Ovary (tissue), 9 donors: Measurements from ENCODE around the gene PAAF1. TPM values are rescaled to one million over a fixed set of nuclear protein-coding genes. Genes with fewer than 3 reads are reported as not detected.

Experiments
- DNase-seq, 5 donors: peaks; one replicate each; pipeline ENCODE4 v3.0.0-alpha.2; 2019 to 2020
- H3K27ac ChIP-seq, 2 donors: fragments of 200-600 bp; one replicate each; pipeline versions ENCODE4 v1.5.1 to v1.8.0; 2019 to 2022
- H3K27me3 ChIP-seq: fragments of 200-600 bp; one replicate; pipeline ENCODE4 v1.8.0; 2022
- H3K36me3 ChIP-seq: fragments of 200-600 bp; sonication (generic); one replicate; pipeline ENCODE4 v1.5.1; 2019
- H3K4me1 ChIP-seq: one replicate; pipeline ENCODE4 v1.8.1; 2013; ENCODE audit warnings: mild to moderate bottlenecking, moderate library complexity; ENCODE audit not compliant: insufficient read depth
- H3K4me3 ChIP-seq: fragments of 200-600 bp; sonication (generic); one replicate; pipeline ENCODE4 v1.5.1; 2017
- H3K9me3 ChIP-seq, 2 donors: fragments of 200-600 bp in 1 of 2; sonication (generic) in 1 of 2; one replicate each; pipeline versions ENCODE4 v1.5.1 to v1.8.1; 2013 to 2019; ENCODE audit warnings: mild to moderate bottlenecking in 1 of 2, moderate library complexity in 1 of 2
- EP300 ChIP-seq: sonication (generic); formaldehyde crosslinking; IDR thresholded peaks from one replicate; pipeline ENCODE4 v1.6.1; 2017; ENCODE audit warnings: antibody characterized with exemption
- POLR2A ChIP-seq: fragments of 450-650 bp; IDR thresholded peaks from one replicate; pipeline ENCODE4 v1.6.1; 2017; ENCODE audit warnings: antibody characterized with exemption, mild to moderate bottlenecking, moderate library complexity
- WGBS, 3 donors: extraction: QIAGEN DNeasy Blood & Tissue Kit in 1 of 3; methylation state at CpG; one replicate each; pipeline versions ENCODE4 v1.1.5 to v1.1.7; 2013 to 2017; 5-methylcytosine and 5-hydroxymethylcytosine counted together
- intact Hi-C, 4 donors: fragments of 100-400 bp; cut with DNase I; formaldehyde crosslinking; loops; one replicate each; pipeline versions ENCODE4 v1.11.0 to v1.15.1; 2022 to 2023
- polyA plus RNA-seq, 2 donors: library from polyadenylated mRNA; stranded (reverse); fragments of 200-250 nt in 1 of 2; fragments of 350-450 nt in 1 of 2; fragmentation: Illumina TruSeq in 1 of 2; extraction: RNeasy Lipid Tissue Mini Kit (QIAGEN cat#74804) in 1 of 2; gene quantifications; one replicate each; pipeline ENCODE4 v1.2.3, GENCODE V29; 2013 to 2014
- total RNA-seq, 7 donors: library from RNA; depleted of rRNA in 2 of 7; stranded (reverse); fragments of >200 nt in 2 of 7; fragmentation: NEBNext Ultra II Directional in 3 of 7; extraction: Animal tissue kit (Norgen Biotek cat#: 25700) in 3 of 7; gene quantifications; one replicate each; pipeline versions ENCODE4 v1.1.0 to v1.2.4, GENCODE V29; 2016 to 2023
- TF ChIP-seq, protein P1 (sequence below), 3 donors: fragments of 450-650 bp in 2 of 3; fragments of 200-600 bp in 1 of 3; IDR thresholded peaks; one replicate each; pipeline versions ENCODE4 v1.5.1 to v1.8.0; 2016 to 2022; ENCODE audit warnings: antibody characterized with exemption in 3 of 3, mild to moderate bottlenecking in 1 of 3
- donor health status: DM: no; HTN: no; CAD: no; lungs with moderate emphysema.
- donor health status: DM: no; HTN: no; CAD: no.
- donor health status: Bipolar disorder and iron deficiency.
- donor health status: DM: yes; HTN: yes; CAD: no.
- donor health status: DM: no; HTN: no; CAD: no.
- donor health status: DM: yes; HTN: yes; CAD: no.

The PAAF1 gene
- total and polyA plus RNA-seq, 9 donors: 9.5 to 48.0 (median 18.3) TPM

GRCh38 chr11:73839123-73839457 lies 37.7 kb upstream of the PAAF1 start:
- DNase-seq: no peak
- intact Hi-C loops: no loop called here
- TF ChIP-seq EP300 (no peak), POLR2A (no peak)
- TF ChIP-seq, protein P1, sequence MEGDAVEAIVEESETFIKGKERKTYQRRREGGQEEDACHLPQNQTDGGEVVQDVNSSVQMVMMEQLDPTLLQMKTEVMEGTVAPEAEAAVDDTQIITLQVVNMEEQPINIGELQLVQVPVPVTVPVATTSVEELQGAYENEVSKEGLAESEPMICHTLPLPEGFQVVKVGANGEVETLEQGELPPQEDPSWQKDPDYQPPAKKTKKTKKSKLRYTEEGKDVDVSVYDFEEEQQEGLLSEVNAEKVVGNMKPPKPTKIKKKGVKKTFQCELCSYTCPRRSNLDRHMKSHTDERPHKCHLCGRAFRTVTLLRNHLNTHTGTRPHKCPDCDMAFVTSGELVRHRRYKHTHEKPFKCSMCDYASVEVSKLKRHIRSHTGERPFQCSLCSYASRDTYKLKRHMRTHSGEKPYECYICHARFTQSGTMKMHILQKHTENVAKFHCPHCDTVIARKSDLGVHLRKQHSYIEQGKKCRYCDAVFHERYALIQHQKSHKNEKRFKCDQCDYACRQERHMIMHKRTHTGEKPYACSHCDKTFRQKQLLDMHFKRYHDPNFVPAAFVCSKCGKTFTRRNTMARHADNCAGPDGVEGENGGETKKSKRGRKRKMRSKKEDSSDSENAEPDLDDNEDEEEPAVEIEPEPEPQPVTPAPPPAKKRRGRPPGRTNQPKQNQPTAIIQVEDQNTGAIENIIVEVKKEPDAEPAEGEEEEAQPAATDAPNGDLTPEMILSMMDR (IDR thresholded peaks at IDR 0.05): no peak
- Histone ChIP-seq H3K27ac (no peak overlapping the region), H3K4me3 (no peak overlapping the region), H3K9me3 (no peaks in the 10 kb centered on the region), H3K4me1 (peaks cover 1% of the 10 kb centered on the region), H3K36me3 (no peaks in the 10 kb centered on the region), H3K27me3 (no peaks in the 10 kb centered on the region)

GRCh38 chr11:73851046-73851764 lies 25.6 kb upstream of the PAAF1 start:
- Histone ChIP-seq H3K4me1 (no peaks in the 10 kb centered on the region), H3K27me3 (no peaks in the 10 kb centered on the region), H3K36me3 (no peaks in the 10 kb centered on the region), H3K9me3 (no peaks in the 10 kb centered on the region), H3K27ac (no peak overlapping the region), H3K4me3 (no peak overlapping the region)
- WGBS, 3 donors: 96 to 100% (median 99%) methylated on average over 3 of the region's 3 CpGs
- TF ChIP-seq, protein P1 (IDR thresholded peaks at IDR 0.05): no peak
- no peak for TF ChIP-seq EP300
- TF ChIP-seq POLR2A: no peak
- no peak for DNase-seq
- intact Hi-C loops: no loop called here

DNA sequence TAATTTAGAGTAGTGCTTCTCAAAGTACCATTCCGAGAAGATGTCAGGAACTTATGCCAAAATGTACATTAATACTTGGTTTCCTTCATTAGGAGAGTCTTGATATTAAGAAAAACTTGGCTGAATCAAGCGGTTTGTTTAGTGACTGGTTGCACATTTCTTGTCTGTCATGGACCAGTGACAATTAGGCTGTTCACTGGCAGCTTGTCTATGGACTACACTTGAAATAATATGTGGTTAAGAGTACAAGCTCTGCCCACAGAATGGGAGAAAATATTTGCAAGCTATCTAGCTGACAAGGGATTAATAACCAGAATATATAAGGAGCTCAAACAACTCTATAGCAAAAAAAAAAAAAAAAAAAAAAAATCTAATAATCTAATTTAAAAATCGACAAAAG lies 24.8 kb upstream of the PAAF1 start:
- H3K27ac ChIP-seq: no peak overlapping the region
- H3K4me3 ChIP-seq: no peak overlapping the region
- H3K27me3 ChIP-seq: no peaks in the 10 kb centered on the region
- H3K36me3 ChIP-seq: no peaks in the 10 kb centered on the region
- H3K9me3 ChIP-seq: no peaks in the 10 kb centered on the region
- 90 to 96% (median 93%) methylated on average over 3 of the region's 3 CpGs for WGBS, 3 donors
- intact Hi-C loops: no loop called here
- no peak for DNase-seq
- TF ChIP-seq, protein P1 (IDR thresholded peaks at IDR 0.05): no peak
- TF ChIP-seq EP300 (no peak), POLR2A (no peak)
- no peaks in the 10 kb centered on the region for H3K4me1 ChIP-seq

DNA sequence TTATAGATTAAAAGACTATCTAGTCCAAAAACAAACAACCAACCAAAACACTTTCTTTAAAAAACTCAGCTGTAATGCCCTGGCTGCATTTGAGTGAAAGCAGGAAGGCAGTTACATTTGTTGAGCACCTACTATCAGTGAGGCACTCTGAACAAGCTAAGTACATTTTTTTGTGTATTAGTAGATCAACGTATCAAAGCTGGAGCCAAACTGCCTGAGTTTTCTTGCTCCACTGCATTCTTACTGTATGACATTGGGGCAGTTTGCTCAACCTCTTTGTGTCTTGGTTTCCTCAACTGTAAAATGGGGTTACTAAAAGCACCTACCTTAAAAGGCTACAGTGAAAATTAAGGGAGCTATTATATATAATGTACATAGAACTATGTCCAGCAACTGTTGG lies 22.1 kb upstream of the PAAF1 start:
- intact Hi-C loops: no loop called here
- TF ChIP-seq, protein P1 (IDR thresholded peaks at IDR 0.05): no peak
- TF ChIP-seq POLR2A (no peak), EP300 (no peak)
- no peak overlapping the region for H3K27ac ChIP-seq
- no peaks in the 10 kb centered on the region for H3K36me3 ChIP-seq
- WGBS, 3 donors: 75 to 78% (median 78%) methylated on average over 1 of the region's 1 CpG
- no peaks in the 10 kb centered on the region for H3K9me3 ChIP-seq
- no peak overlapping the region for H3K4me3 ChIP-seq
- H3K27me3 ChIP-seq: no peaks in the 10 kb centered on the region
- no peaks in the 10 kb centered on the region for H3K4me1 ChIP-seq
- DNase-seq: no peak
